GM18858 (cell line): ENCODE measurements around the gene ADAMTS17.

ENCODE experiments used
- ATAC-seq: cut with Tn5 transposase; IDR thresholded peaks from one replicate; pipeline ENCODE4 v1.9.1; 2021; ENCODE audit not compliant: unreplicated experiment

ADAMTS17 gene

DNA sequence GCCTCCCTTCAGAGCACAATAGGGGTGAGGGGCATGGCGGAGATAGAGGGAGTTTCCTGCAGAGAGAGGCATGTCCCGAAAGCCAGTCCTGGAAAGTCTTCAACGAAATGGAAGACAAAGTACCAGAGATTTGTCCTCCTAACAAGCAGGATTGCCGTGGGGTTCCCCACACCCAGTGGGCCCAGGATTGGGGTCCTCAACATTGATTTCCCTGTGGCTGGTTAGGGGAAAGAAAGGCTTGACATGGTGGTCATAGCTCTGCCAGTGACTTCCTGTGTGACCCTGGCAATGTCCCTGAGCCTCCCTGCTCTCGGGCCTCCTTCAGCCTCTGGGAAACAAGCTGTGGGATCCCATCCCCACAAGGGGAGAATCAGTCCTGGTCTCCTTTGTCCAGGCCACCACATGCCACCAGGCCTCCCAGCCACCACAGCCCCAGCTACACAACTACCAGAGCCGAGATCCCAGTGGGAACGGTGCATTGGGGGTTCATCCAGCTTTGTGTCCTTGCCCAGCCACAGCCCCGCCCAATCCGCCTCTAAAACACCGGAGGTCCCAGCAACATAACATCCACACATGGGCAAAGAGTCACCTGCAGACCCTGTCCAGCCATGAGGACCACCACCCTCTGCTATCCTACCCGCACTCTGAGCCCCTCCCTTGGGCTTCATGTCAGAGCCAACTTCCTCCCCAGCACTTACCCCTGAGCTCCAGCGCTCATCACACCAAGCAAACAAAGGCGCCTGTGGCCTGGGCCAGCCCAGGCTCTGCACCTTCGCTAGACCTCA is 63.0 kb downstream of the ADAMTS17 start:
- ATAC-seq, result no peak

DNA sequence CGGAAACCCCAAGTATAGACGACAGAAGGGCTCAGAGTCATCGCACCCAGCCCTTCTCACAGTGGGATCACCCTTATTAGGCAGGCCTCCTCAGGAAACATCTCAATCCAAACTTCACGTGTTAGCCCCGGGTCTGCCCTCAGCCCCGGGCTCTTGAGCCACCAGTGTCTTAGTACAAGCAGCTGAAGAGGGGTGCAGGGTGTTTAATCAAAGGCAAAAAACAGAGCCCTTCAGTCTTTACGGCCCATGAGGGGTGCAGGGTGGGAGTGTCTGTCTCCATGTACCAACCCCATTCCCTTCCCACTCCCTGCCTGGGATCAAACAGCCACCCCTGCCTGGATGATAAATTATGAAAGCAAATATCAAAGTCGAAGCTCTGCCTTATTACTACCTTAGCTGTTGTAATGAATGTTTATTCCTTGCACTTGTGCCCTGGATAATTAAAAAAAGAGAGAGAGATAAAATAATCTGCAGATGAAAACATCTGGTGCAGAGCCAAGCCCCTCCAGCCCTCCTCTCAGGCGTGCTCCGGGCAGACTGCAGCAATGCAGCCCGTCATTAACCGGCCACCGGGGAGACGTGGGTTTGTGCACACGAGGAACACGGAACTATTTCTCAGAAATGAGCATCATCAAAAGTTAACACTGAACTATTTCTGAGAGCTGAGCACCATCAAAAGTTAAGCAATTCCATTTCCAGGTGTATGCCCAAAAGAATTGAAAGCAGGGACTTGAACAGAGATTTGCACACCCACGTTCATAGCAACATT is 64.5 kb downstream of the ADAMTS17 start:
- ATAC-seq, result no peak

DNA sequence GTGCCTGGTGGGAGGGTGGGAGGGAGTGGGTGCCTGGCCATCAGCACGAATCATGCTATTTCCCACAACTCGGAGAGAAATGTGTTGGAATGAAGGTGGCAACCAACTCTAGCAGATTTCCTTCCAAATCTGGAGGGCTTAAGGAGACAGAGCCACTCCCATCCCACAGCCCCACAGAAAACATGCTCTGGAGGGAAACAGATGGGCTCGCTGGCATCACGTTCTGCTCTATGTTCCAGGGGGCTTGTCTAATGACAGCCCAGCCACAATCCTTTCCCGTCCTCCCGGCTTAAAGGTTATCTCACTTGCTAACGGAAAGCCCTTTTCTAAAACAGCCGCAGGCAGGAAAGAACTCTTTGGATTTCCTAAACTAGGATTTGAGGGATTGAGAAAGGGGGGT is 65.3 kb downstream of the ADAMTS17 start:
- no peak for ATAC-seq

DNA sequence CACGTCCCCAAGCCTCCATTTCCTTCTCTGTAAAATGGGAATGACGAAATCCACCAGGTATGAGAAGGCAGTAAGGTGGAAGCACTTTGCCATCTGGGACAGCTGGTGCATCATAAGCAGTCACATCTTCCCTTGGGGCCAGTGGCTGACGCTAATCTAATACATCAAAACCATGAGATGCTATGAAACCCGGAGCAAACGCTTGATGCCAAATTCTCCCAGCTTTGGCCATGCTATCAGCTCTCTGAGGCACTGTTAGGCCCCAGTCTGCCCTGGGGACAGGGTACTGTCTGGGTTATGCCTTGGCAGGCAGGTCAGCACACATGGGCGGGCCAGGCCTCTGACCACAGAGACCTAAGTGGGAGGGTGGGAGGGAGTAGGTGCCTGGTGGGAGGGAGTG is 66.1 kb downstream of the ADAMTS17 start:
- no peak for ATAC-seq

DNA sequence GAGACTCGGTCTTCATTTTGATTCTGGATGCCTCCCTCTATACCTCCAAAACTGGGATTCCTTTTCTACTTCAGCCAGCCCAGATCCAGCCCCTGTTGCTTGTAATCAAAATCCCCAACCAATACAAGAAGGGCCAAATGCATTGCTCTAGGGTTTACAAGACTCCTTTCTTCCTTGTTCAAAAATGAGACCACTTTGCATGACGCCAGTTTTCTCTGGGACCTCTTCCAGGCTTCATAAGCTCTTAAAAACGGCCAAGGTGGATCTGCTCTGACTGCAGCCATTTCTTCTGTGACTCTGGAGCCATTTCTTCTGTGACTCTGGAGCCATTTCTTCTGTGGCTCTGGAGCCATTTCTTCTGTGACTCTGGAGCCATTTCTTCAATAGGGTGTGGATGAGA is 71.9 kb downstream of the ADAMTS17 start:
- ATAC-seq, result no peak

DNA sequence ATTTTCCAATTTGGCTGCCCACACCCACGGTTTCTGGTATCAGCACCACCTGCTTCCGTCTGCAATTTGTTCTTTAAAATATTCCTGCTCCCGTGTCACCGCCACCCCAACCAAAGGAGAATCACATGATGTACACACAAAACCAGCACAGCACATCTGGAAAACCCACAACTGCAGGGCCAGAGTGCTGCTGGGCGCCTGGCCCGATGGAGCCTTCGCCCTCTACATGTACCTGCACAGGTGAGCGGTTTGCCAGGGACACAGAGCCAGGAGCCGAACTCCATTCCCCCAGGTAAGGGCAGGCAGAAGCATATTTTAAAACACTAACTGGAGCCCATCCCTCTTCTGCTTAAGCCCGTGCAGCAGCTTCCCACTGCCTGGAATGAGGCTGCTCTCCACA is 75.6 kb downstream of the ADAMTS17 start:
- ATAC-seq, result no peak

DNA sequence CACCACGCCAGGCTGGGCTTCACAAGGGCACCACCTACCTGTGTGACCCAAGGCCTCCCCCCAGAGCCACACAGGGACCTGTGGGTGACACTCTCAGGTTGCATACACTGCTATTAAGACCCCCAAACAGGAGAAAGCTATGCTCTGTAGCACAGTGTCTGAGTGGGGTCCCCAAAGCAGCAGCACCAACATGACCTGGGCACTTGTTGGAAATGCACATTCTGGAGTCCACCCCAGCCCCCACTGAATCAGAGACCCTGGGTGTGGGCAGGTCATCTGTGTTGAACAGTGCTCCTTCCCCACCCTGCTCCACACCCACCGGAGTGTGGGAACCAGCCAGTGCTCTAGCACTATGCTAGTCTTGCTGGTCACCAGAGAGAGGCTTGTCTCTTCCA is 76.1 kb downstream of the ADAMTS17 start:
- ATAC-seq, result no peak

DNA sequence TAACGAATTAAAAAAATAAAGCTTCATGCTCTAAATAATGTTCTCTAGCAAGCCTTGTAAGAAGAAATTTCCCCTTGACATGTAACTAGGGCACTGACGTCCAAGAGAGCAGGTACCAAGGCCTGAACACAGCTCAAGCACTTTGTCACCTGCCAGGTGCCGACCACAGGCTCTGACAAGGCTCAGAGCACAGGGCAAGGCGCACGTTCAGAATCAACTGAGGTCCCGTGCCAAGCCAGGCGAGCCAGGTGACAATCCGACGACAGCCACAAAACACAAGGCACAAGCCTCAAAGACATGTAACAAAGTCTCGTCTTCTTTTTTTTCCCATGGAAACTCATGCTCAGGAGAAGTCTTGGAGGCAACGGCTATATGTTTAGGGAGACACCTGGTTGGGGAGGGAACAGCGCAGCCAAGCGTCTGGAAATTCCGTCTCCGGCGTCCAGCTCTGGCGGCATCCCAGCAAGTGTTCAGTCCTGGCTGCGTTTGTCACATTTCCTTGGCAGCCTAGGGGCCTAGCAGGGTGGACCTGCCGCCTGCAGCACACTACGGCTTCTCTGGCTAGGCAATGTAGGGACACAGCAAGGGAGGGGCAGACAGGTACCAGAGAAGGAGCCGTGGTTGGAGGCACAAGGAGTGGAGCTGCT is 76.7 kb downstream of the ADAMTS17 start:
- no peak for ATAC-seq

DNA sequence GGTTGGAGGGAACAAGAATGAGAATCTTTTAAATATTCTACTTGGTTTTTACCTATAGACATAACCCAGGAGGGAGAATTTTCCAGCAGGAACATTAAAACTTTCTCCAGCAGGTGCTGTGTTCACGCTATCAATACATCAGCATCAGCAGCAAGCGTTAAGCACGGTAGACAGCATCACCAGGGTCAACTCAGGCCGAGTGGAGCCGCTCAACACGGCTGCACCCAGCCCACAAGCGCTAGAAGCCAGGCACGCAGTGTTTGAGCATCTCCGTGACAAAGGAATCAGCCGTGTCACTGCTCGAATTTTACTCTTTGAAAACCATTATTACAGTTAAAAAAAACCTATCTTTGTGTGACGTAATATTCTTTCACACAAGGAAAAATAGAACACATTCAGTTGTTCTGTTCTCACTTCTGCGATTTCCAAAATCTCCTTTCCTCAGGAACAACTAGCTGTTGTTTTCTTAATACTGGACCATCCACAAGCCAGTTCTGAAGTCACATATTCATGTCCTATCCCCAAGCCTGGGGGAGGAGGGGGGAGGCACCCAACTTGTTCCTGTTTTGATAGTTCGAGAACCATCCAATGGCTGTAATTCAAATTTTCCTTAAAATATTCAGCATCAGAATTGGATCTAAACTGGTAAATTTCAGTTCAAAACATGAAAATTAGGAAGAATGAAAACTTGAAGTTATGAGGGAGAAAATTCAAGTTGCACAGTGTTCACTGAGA is 77.9 kb downstream of the ADAMTS17 start:
- no peak for ATAC-seq

DNA sequence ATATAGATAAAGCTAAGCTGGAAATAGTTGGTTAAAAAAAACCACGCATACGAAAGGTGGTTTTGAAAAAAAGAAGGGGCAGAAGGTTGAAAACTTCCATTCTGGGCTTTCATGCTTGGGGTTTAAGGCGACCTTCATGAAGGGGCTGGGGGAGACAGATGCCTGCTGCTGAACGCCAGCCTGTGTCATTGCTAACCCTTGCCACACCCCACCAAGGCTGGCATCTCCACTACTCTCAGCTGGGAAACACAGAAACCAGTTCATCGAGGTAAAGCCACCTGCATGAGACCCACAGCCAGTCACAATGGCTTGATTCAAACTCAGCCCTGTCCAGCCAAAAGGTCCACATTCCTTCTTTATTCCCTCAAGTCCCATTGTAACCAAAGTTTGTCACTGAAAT is 78.7 kb downstream of the ADAMTS17 start:
- no peak for ATAC-seq

DNA sequence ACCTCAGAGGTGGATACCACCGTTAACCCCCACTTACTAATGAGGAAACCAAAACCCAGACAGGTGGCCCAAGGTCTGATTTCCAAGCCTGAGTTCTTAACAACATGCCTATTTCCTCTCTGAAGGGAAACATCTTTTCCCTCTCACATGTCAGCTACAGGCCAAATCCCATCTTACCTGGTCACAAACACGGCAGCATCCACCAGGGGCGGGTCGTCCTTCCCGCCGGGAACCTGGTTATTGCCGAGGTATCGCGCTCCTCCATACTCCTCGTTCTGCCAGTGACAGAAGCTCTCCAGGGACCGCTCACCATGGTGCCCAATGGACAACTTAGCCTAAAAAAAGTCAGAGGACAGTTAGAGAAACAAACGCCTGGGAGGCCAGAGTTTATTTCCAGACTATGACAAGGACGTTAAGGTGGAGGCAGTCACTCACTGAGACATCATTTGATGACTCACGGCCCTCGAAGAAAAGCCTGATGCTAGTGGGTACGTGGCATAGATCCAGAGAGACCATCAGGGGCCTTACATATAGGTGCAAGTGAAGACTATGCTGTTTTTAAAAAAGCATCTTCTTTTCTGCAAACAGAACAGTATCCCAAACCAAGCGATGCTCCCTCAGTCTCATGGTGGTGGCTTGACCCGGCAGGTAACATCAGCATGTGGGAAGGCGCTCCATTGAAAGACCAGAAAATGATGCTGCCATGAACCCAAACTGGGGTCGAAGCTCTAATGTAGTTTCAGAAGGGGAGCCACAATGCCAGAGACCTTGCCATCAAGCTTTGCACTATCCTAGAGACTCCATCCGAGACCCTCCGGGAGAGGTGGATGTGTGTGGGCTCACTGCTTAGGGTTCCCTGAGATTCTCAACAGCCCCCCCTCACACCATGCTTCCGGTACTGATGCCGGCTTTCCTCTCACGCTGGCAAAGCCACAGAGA is 80.2 kb downstream of the ADAMTS17 start:
- ATAC-seq, result no peak

DNA sequence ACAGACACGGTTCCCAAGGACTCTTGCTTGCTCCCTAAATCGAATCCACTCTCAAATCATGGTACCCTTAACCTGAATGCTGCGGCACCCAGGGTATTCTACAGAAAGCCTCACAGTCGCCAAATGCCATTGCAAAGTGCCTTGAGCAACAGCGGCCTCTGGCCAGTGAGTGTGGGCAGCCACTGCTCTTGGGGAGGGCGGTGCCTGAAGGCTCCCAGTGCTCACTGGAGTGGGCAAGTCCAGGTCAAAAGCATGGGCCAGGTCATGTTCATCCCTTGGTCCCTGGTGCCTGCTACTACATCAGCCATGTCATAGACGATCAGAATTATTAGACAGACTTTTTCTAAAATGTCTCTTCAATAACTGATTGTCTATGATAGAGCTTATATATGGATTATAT is 82.5 kb downstream of the ADAMTS17 start:
- ATAC-seq, result no peak

DNA sequence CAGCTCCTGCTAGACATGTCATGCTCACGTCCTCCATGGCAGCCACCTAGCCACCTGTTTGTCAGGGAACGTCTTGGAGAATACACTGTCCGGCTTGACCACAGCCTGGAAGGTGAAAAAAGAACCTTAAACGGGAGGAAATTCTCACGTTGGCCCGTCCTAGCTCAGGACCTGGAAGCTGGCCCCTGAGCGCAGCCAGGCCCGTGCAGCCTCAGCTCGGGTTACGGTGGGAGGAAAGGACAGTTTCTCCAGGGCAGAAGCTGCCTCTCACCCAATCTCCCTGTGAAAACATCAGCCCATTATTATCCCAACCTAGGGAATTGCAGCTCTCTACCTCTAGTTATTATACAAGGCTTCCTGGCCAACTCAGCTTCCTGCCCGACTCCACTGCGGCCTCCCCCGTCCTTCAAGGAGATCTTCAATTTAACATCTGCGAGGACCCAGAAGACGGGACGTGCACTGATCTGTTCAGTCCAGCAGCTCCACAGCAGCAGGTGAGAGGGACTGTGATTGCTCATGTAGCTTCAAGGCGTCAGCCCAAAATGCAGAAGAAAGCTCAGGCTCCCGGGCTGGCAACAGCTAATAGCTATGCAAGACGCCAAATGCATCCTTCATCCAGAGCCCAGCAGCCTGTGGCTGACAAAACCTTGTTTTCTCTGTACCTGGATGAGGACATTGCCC is 84.7 kb downstream of the ADAMTS17 start:
- no peak for ATAC-seq

DNA sequence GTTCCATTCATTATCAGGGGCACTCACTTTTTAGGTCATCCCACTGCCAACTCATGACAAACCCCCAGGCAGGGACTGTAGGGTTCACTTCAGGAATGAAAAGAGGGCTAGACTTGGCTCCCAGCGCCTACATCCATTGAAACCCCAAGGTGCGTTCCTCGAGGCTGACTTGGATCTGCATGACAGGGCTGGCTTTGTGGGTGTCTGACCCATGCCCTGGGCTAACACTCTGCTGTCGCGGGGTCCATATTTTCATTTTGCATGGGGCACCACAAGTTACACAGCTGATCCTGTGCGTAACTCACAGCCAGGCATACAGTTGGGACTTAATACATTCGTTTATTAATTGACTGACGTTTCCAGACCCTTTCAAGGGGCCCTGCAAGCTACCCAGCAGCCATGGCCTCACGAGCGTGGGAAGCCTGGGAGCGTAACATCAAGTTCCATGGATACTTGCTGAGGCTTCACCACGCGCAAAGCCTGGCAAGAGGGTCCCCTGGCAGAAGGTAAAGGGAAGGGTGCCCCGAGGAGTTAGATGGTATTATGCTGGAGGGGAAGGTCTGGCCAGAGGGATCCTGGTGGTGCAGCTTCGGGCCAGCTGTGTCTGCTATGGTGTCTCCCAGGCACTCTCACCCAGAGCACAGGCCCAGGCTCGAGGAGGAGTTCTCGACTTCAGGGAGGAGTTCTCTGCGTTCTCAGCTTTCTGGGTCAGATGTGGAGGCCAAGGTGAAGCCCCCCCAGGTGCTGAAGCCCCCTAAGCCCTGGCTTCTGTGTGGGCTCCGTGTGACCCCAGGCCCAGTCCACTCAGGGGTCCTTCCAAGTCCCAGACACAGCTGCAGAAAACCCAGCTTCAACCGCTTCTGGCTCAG is 85.4 kb downstream of the ADAMTS17 start:
- no peak for ATAC-seq

DNA sequence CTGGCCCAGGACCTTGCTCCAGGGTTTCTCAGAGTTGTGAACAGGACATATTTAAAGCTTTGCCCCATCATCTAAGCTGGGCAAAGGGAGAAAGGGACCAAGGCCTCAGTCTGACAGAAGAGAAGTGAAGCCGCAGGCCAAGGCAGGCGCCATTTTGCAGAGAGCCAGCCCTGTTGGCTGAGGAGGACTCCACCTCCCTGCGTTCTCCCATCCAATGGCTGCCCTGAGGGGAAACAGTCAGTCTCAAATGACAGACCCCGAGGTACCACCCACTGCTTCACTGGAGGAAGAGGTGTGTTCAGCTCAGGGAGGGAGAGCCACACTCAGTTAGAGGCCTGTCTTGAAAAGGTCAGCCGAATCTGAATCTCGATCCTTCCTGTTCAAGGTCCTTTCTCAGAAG is 86.1 kb downstream of the ADAMTS17 start:
- ATAC-seq, result no peak

DNA sequence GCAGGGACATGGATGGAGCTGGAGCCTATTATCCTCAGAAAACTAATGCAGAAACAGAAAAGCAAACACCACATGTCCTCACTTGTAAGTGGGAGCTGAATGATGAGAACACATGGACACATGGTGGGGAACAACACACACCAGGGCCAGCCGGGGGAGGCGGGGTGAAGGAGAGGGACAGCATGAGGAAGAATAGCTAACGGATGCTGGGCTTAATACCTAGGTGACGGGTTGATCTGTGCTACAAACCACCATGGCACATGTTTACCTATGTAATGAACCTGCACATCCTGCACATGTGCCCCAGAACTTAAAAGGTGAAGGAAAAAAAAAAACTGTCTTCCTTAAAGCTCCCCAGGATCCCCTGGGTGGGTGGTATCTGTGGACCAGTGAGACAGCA is 87.1 kb downstream of the ADAMTS17 start:
- no peak for ATAC-seq

DNA sequence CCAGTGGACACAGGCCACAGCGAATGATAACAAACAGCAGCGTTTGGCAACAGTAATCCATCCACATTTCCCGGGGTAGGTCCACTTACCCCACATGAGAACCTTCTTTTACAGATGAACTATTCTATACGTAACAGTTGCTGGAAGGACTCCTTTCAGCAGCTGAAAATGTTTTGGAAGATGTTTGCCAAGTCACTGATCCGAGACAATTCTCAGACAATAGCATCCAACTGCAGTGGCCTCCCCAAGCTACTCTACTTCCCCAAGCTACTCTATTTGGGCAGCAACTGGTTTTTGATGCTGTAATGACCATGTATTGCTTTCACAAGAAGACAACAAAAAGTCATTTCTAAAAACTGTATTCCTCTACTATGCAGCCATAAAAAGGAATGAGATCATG is 87.5 kb downstream of the ADAMTS17 start:
- no peak for ATAC-seq

DNA sequence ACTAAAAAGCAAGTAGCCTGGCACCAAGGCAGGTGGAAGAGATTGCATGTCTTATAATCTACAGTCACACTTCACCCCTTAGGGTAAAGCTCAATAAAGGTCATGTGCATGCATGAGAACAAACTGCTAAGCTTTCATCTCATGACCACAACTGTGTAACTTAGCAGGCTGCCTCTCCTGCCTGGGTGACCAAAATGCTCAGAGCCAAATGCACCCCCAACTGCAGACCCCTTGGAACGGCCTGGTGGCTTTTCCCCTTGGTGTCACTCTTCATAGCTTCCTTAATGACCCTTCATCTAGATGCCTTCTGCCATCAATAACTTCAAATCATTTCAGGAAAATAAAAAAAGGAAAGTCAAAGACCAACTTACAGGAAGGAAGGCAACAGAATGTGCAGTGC is 88.1 kb downstream of the ADAMTS17 start:
- no peak for ATAC-seq
